Keratinocyte (primary cell): ENCODE results near the gene DOCK7. TPM values are rescaled to one million over a fixed set of nuclear protein-coding genes. Genes with fewer than 3 reads are reported as not detected.

ENCODE experiments used
- DNase-seq: peaks from one replicate; pipeline ENCODE4 v3.0.0-alpha.2; 2011; ENCODE audit warnings: low read depth, missing footprints, low spot score
- FAIRE-seq: peaks from 2 replicates; lab custom pipeline; 2011; peaks lifted over from hg19 to GRCh38; lab: Jason Lieb, UNC
- H2AFZ ChIP-seq: 2 replicates; pipeline ENCODE4 v1.6.0; 2012; ENCODE audit warnings: low read length, control low read depth, inconsistent platforms; ENCODE audit not compliant: control insufficient read depth
- H3K27ac ChIP-seq: 2 replicates; pipeline ENCODE4 v1.5.1; 2011; ENCODE audit warnings: low read length; ENCODE audit not compliant: control insufficient read depth, insufficient read depth
- H3K27me3 ChIP-seq: 3 replicates; pipeline ENCODE4 v1.6.0; 2011; ENCODE audit warnings: low read length; ENCODE audit not compliant: control insufficient read depth, insufficient read depth; ENCODE audit errors: extremely low read depth
- H3K36me3 ChIP-seq, 2 experiments: 2 replicates in 1 of 2; 3 replicates in 1 of 2; pipeline ENCODE4 v1.5.1; 2011; ENCODE audit warnings: low read length in 2 of 2, mild to moderate bottlenecking in 1 of 2; ENCODE audit not compliant: control insufficient read depth in 2 of 2, insufficient read depth in 2 of 2; ENCODE audit errors: extremely low read depth in 1 of 2
- H3K4me1 ChIP-seq: 3 replicates; pipeline ENCODE4 v1.5.1; 2011; ENCODE audit warnings: low read length; ENCODE audit not compliant: control insufficient read depth, insufficient read depth; ENCODE audit errors: extremely low read depth
- H3K4me2 ChIP-seq: 3 replicates; pipeline ENCODE4 v1.6.0; 2011; ENCODE audit warnings: low read depth, low read length; ENCODE audit not compliant: control insufficient read depth, insufficient read depth; ENCODE audit errors: extremely low read depth
- H3K4me3 ChIP-seq, 3 experiments: fragments of 200-600 bp in 1 of 3; sonication (generic) in 1 of 3; 2 replicates in 2 of 3; 3 replicates in 1 of 3; pipeline ENCODE4 v1.5.1; 2011 to 2016; ENCODE audit warnings: low read length in 3 of 3, mild to moderate bottlenecking in 3 of 3, control low read depth in 2 of 3, inconsistent platforms in 1 of 3, low read depth in 1 of 3, mixed read lengths in 1 of 3, mixed run types in 1 of 3, moderate library complexity in 1 of 3; ENCODE audit not compliant: control insufficient read depth in 2 of 3, insufficient read depth in 2 of 3; ENCODE audit errors: extremely low read depth in 1 of 3
- H3K79me2 ChIP-seq: 2 replicates; pipeline ENCODE4 v1.6.0; 2012; ENCODE audit warnings: low read length; ENCODE audit not compliant: control insufficient read depth, insufficient read depth
- H3K9ac ChIP-seq: 3 replicates; pipeline ENCODE4 v1.6.0; 2011; ENCODE audit warnings: low read length; ENCODE audit not compliant: control insufficient read depth, insufficient read depth; ENCODE audit errors: extremely low read depth
- H3K9me1 ChIP-seq: 3 replicates; pipeline ENCODE4 v1.6.0; 2011; ENCODE audit warnings: low read length; ENCODE audit not compliant: control insufficient read depth, insufficient read depth; ENCODE audit errors: extremely low read depth
- H3K9me3 ChIP-seq: 2 replicates; pipeline ENCODE4 v1.5.1; 2012; ENCODE audit warnings: low read depth, low read length; ENCODE audit not compliant: control insufficient read depth
- H4K20me1 ChIP-seq: 3 replicates; pipeline ENCODE4 v1.6.0; 2011; ENCODE audit warnings: low read length; ENCODE audit not compliant: control insufficient read depth, insufficient read depth; ENCODE audit errors: extremely low read depth
- CTCF ChIP-seq, 3 experiments: IDR thresholded peaks in 1 of 3; conservative IDR thresholded peaks in 1 of 3; optimal IDR thresholded peaks in 1 of 3; 2 replicates in 2 of 3; 3 replicates in 1 of 3; pipeline versions ENCODE3 to v1.5.1; 2011; ENCODE audit warnings: low read length in 3 of 3, mild to moderate bottlenecking in 3 of 3, moderate library complexity in 2 of 3, control low read depth in 1 of 3, inconsistent platforms in 1 of 3; ENCODE audit not compliant: insufficient read depth in 2 of 3; ENCODE audit errors: extremely low read depth in 1 of 3
- EZH2 ChIP-seq: IDR thresholded peaks from one replicate; pipeline ENCODE4 v1.6.1; 2012; ENCODE audit warnings: inconsistent platforms, mild to moderate bottlenecking, low read length, moderate library complexity
- dilution Hi-C: fragments of 300-500 bp; cut with MboI; formaldehyde crosslinking; loops from one replicate; pipeline ENCODE4 v1.7.0; 2020; ENCODE audit warnings: low sequenced_read_pairs; ENCODE audit not compliant: extremely low pct_ligation_motif_present
- polyA plus RNA-seq, 5 experiments: library from polyadenylated mRNA; depleted of rRNA in 3 of 5; stranded (reverse) in 3 of 5; stranded (forward) in 1 of 5; unstranded in 1 of 5; fragments of >200 nt; gene quantifications; 1 replicate in 1 of 5; 2 replicates in 3 of 5; 3 replicates in 1 of 5; pipeline versions ENCODE4 v1.2.1 to v1.2.3, GENCODE V29; 2011 to 2012; ENCODE audit warnings: missing spikeins in 2 of 5, low read depth in 1 of 5, low replicate concordance in 1 of 5

Gene DOCK7
- polyA plus RNA-seq, 1 donor (not counting 4 experiments of a cell fraction or from before 2014, with no cell fraction given), result 66.9 TPM

- Histone ChIP-seq H3K9me1 (no peaks in the 10 kb centered on the region), H3K4me2 (no peak overlapping the region)
- FAIRE-seq, result no peak
Measured at GRCh38 chr1:62613890-62614289, 74.3 kb downstream of the DOCK7 start.

GRCh38 chr1:62613325-62613727 is 74.9 kb downstream of the DOCK7 start:
- DNase-seq (no peak), FAIRE-seq (no peak)
- TF ChIP-seq EZH2 (no peak), CTCF (optimal IDR thresholded peaks at IDR 0.05 in 1 of 3, IDR thresholded peaks at IDR 0.05 in 1 of 3, conservative IDR thresholded peaks at IDR 0.05 in 1 of 3; ENCODE audit: extremely low read depth in 1 of 3, insufficient read depth in 2 of 3, low read length in 3 of 3) (no peak)
- Histone ChIP-seq H3K27me3 (no peaks in the 10 kb centered on the region), H4K20me1 (no peaks in the 10 kb centered on the region), H3K4me2 (no peak overlapping the region), H3K27ac (no peak overlapping the region), H3K79me2 (no peaks in the 10 kb centered on the region), H3K36me3 (peaks cover 0 to 3% of the 10 kb centered on the region in 2 experiments), H3K4me1 (no peaks in the 10 kb centered on the region), H3K9me3 (no peaks in the 10 kb centered on the region), H3K4me3 (no peak overlapping the region), H3K9ac (no peak overlapping the region), H3K9me1 (no peaks in the 10 kb centered on the region), H2AFZ (no peak overlapping the region)
- dilution Hi-C loops, result no loop called here

More at GRCh38 chr1:62613890-62614289, 74.3 kb downstream of the DOCK7 start:
- DNase-seq, result no peak
- H3K79me2 ChIP-seq, result no peaks in the 10 kb centered on the region
- H4K20me1 ChIP-seq, result no peaks in the 10 kb centered on the region
- no peak overlapping the region for H2AFZ ChIP-seq
- H3K4me1 ChIP-seq, result no peaks in the 10 kb centered on the region
- no peak overlapping the region for H3K9ac ChIP-seq
- H3K27ac ChIP-seq, result no peak overlapping the region
- H3K27me3 ChIP-seq, result no peaks in the 10 kb centered on the region
- H3K9me3 ChIP-seq, result no peaks in the 10 kb centered on the region
- no peak for TF ChIP-seq EZH2
- TF ChIP-seq CTCF (optimal IDR thresholded peaks at IDR 0.05 in 1 of 3, IDR thresholded peaks at IDR 0.05 in 1 of 3, conservative IDR thresholded peaks at IDR 0.05 in 1 of 3; ENCODE audit: extremely low read depth in 1 of 3, insufficient read depth in 2 of 3, low read length in 3 of 3), result no peak
- peaks cover 0 to 3% of the 10 kb centered on the region in 2 experiments for H3K36me3 ChIP-seq
- H3K4me3 ChIP-seq, result no peak overlapping the region
- dilution Hi-C loops, result no loop called here
